H1 (cell line): Measurements from ENCODE around the gene SH2D7. TPM values are rescaled to one million over a fixed set of nuclear protein-coding genes. Genes with fewer than 3 reads are reported as not detected.

Experiments
- JUN ChIP-seq: IDR thresholded peaks from 2 replicates; pipeline ENCODE4 v1.6.1; 2011; ENCODE audit warnings: low read depth, mild to moderate bottlenecking, improper control_type of control experiment, low read length
- KDM5A ChIP-seq: fragments of 200-600 bp; IDR thresholded peaks from 2 replicates; pipeline ENCODE4 v1.7.1; 2012; ENCODE audit warnings: mild to moderate bottlenecking, low read length, inconsistent platforms, mixed read lengths
- POLR2A ChIP-seq, 2 experiments: IDR thresholded peaks; 1 replicate in 1 of 2; 2 replicates in 1 of 2; pipeline ENCODE4 v1.6.1; 2011; ENCODE audit warnings: low read depth in 2 of 2, low read length in 2 of 2, mild to moderate bottlenecking in 2 of 2; ENCODE audit errors: control extremely low read depth in 1 of 2
- RBBP5 ChIP-seq: IDR thresholded peaks from 2 replicates; pipeline ENCODE4 v1.7.1; 2012; ENCODE audit warnings: low read depth, mild to moderate bottlenecking, inconsistent platforms, low read length, moderate library complexity, borderline replicate concordance
- SP1 ChIP-seq: IDR thresholded peaks from 2 replicates; pipeline ENCODE4 v1.6.1; 2011; ENCODE audit warnings: low read depth, low read length
- polyA plus RNA-seq, 7 experiments: library from polyadenylated mRNA; depleted of rRNA in 3 of 7; stranded (reverse) in 5 of 7; unstranded in 2 of 7; fragments of >200 nt in 5 of 7; fragments of 200-250 nt in 2 of 7; gene quantifications; 1 replicate in 5 of 7; 2 replicates in 1 of 7; 4 replicates in 1 of 7; pipeline versions ENCODE4 v1.2.1 to v1.2.3, GENCODE V29; 2011 to 2013; ENCODE audit warnings: missing spikeins in 2 of 7, mixed read lengths in 2 of 7
- total RNA-seq: library from RNA; stranded (reverse); fragmentation: NEBNext Ultra II Directional; extraction: Animal tissue kit (Norgen Biotek cat#: 25700); gene quantifications from 2 replicates; pipeline ENCODE4 v1.2.1, GENCODE V29; 2021

The SH2D7 gene
- total and polyA plus RNA-seq, 2 of the 8 experiments (the other 6 are each of a cell fraction or from before 2014, with no cell fraction given): not detected

DNA sequence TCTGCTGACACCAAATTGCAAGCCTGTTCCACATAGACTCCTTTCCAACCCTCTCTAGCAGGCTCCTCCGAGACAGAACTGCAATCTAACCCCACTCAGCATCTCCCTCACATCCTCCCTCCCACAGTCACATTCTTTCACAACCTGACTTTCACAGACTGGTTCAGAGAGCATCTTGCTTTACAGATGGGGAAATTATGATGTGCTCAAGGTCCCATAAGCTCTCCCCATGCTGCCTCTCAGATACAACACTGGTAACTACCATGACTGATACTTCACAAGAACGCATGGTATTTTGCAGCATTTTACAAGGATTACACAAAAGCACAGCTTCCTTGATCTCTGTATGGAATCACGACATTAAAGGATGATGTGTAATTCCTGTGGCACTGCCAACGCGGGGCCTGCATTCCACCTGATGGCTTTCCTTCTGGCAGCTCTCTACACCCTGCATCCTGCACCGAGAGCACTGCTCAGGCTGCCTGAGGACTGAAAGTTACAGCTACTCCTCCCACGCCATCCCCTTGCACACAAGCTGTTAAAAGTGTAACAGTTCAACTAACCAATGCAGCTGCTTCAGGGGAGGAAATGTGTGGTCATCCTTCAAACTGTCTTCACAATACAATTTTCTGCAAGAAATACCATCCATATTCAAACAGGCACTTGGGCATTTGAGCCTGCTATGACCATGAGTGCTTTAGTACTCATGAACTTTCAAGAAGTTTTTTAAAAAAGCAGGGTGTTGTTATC lies 42.5 kb upstream of the SH2D7 start (continued):
- no peak for TF ChIP-seq SP1
- no peak for TF ChIP-seq KDM5A
- TF ChIP-seq JUN: no peak
- TF ChIP-seq RBBP5: no peak
- TF ChIP-seq POLR2A (IDR thresholded peaks at IDR 0.05; ENCODE audit: control extremely low read depth in 1 of 2, low read depth in 2 of 2, low read length in 2 of 2): no peak
- TF ChIP-seq, all 59 proteins: peak for 0
